Activated CD8-positive, alpha-beta memory T cell treated with anti-CD3 and anti-CD28 coated beads for 4 hours (primary cell): Measurements from ENCODE around the gene TM4SF1.
"Not testable (repeated sequence)": the region's sequence is repeated elsewhere in the genome, so short reads cannot be mapped to it uniquely, and the experiment has no call there.

Experiments
- DNase-seq, 2 donors: peaks; one replicate each; pipeline ENCODE4 v3.0.0-alpha.2; 2020; ENCODE audit warnings: low read depth in 2 of 2

TM4SF1 gene

DNA sequence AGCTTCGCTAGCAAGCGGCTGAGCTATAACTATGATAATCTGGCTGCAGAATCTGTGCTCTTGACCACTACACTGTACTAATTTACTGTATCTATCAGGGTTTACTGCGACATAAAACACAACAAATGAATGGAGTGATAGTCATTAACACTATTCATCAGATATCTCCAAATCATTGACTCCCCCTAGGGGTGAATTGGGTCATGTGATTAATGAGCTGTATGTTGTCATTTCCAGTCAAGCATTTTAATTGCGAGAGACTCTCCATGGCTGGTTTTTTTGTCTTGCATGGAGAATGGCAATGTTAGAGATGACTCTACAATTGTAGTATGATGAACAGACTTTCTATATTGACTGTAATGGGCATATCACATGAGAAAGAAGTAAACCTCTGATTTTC is 33.5 kb downstream of the TM4SF1 start:
- no peak for DNase-seq

DNA sequence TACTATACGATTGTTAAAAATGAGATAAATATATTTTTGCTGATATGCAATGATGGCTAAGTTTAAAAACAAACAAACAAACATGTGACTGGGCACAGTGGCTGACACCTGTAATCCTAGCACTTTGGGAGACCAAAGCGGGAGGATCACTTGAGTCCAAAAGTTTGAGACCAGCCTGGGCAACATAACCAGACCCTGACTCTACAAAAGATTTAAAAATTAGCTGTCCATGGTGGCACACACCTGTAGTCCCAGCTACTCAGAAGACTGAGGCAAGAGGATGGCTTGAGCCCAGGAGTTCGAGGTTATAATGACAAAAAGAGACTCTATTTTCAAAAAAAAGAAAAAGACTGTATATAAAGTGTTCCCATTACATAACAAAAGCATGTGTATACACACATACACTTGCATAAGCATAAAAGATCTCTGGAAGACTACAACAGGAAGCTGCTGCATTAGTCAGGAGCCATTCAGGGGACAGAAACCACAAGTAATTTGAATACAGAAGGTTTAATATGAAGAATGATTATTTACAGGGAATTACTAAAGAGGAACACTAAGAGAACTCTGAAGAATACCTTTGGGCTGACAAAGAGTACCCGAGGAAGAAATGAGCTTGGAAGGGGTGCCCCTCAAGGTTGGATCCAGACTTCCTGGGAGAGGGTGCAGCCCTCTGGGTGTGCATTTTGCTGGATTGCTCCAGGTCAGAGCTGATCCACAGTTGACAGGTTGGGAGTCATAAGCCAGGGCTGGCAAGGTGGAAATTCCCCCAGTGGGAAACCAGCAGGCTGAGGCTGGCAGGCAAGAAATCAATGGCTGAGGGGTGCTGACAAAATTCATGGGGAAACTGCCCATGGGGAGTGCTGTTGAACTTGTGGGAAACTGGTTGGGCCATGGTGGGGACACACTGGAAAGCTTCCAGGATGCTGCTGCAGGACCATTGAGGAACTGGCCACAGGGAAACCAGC is 34.8 kb downstream of the TM4SF1 start:
- no peak for DNase-seq

DNA sequence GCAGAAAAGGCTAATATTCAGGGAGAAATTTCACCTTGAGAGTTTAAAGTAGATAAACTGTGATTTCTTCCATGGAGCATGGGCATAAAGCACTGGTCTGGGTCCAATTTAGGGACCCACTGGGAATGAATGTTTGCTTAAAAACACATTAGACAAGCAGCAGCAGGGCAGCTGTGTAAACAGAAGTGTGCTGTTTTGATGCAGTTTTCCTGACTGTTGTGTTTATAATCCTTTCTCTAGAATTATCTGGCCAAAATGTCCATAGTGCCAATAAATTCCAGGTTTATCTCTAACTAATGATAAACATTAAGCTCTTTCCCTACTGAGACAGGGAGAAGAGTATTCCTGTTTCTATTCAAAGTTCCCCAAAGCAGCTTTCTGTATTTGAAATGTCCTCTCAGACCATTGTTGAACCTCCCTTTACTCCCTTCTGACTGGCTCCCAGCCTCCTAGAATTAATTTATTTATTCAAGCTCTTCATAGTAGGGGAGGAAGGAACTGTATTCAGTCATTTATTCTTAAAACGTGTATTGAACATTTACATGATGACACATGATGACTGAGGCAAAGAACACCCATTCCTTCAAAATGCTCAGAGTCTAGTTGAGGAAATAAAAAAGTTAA is 37.0 kb downstream of the TM4SF1 start:
- no peak for DNase-seq

DNA sequence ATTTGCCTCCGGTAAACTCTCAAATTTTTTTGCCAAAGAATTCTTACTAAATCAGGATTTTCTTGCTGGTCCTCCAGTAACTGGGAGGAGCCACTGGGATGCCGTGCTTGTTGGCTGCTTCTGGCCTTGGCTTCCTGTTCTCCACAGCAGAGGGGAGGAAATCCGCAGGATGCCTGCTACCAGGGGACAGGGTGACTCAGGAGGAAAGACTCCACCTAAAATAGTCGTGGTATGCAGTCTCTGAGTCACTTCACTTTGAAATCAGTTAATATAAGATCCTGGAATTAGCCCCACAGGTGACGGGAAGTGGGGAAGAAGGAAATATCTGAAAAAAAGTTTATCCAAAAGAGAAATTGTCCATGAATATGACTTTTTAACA is 37.5 kb downstream of the TM4SF1 start:
- DNase-seq = no peak

DNA sequence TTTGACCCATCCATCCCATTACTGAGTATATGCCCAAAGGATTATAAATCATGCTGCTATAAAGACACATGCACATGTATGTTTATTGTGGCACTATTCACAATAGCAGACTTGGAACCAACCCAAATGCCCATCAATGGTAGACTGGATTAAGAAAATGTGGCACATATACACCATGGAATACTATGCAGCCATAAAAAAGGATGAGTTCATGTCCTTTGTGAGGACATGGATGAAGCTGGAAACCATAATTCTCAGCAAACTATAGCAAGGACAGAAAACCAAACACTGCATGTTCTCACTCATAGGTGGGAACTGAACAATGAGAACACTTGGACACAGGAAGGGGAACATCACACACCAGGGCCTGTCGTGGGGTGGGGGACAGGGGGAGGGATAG is 40.0 kb downstream of the TM4SF1 start:
- not testable (repeated sequence) for DNase-seq

DNA sequence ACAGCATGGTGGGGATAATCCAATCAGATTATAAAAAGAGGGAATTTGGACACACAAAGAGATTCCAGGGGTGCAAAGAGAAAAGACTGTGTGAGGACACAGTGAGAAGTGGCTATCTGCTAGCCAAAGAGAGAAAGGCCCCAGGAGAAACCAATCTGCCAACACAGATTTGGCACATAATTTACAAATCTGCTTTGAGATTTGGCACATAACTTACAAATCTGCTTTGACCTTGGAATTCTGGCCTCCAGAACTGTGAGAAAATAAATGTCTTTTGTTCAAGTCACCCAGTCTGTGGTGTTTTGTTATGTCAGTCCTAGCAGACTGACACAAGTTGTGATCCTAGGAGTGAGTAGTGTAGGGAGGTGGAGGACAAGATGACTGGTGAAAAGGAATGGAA is 40.5 kb downstream of the TM4SF1 start:
- no peak for DNase-seq

DNA sequence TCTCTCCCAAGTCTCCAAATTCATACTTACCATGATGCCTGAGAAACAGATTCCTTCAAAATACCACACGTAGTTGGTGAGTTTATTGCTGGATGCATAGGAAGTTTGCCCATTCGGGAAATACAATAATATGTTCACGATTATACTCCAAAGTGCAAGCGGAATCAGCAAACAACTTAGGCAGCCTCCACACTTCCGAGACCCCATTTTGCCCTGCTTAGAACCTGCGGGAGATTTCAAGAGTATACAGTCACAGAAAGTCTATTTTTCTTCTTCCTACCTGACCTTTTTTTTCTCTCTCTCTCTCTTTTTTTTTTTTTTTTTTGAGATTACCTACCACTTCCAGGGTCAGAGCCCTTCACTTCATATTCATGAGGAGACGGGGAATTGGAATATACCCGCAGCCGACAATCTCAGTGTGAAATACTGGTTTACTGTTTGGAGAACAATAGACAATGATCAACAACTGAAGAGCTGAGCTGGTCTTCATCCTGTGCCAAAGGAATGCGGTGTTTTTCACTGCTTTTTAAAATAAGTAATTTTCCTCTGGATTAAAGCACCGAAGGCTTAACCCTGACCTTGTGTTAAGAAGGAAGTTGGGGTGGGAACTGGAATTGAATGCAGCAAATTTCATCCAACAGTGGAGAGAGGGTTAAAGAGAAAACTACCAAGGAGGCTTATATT is 44.1 kb downstream of the TM4SF1 start, which contains the start of gene TM4SF18:
Gene TM4SF18, minus strand, starts transcription at position 461 of the 684 bp plus-strand sequence. Its CDS starts 254 bp downstream, at position 207.
- DNase-seq = no peak

DNA sequence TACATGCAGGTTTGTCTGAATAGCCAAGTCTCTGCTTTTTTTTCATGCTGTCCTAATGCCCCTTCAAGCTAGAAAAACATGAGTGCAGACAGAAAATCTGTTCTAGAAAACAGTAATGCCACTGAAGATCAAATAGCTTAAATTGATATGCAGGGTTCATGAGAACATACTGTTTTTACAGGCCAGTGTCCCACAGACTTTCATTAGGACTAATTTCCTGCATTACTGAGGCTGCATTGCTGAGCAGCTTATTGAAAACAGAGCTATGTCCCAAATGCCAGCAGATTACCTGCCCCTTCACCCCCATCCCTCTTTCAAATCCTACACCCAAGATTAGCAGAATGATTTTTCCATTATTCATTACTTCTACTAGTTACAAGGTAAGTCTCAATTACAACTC is 44.7 kb downstream of the TM4SF1 start:
- no peak for DNase-seq

DNA sequence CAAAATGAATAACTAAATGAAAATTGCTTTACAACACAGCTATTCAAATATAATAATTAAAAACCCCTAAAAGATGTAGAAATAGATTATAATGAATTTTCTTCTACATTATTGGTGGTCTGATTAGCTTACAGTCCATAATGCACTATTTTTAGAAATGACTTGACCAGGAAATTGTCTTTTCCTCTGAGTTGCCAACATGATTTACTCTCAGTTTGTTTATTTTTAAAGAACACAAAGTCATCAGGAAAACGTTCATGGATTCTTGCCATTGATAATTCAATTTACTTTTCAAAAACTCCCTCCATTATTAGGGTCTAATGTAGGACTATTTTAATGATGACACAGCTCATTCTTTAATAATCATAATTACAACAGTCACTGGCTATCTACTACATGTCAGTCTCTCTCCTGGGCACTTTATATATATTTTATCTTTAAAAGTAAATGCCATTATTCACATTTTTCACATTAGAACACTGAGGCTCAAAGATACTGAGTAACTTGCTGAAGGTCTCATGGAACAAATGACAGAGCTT is 45.2 kb downstream of the TM4SF1 start:
- DNase-seq = no peak

DNA sequence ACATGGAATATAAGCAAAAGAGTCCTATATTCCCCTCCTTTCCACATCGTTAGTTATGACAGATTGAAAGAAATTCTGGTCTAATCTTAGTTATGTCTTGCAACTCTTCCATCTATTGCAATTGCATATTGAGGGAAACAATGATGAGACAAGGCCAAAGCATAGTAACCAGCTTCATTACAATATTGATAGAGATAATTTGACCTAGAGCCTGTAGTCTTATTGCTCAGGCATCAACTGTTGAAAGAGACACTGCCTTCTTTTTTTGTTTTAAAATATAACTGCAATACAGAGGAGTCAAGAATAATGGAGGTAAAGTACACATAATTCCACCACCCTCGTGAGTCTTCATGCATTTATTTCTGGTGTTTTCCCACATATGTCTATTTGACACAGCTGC is 46.1 kb downstream of the TM4SF1 start:
- no peak for DNase-seq

DNA sequence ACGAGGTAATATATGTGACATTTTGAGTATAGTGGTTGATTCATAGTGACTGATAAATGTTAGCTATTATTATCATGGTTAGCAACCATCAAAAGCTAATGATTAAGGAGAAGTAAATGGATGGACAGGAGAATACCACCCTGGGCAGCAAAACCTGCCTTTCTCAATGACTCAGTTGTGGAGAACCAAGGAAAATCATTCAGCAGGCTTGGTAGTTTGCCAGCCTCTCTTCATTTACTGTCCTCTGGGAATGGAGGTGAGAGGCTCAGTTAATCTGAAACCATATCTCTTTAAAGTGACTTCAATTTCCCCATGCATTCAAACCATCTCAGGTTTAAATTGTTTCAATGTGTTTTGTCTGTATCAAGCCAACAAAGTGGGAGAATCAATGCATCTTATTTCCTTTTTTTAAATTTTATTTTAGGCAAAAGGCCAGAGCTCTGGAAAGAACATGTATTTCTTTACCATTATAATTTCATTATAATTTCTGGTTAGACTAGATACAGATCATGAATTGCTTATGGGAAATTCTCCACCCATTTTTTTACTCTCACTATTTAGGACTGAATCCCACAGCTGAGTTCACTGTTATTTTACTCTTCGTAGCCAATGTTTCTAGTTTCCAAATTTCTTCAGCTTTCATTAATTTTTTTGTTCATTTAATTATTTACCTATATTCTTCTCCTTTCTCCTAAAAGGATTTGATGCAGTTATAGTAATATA is 46.7 kb downstream of the TM4SF1 start:
- DNase-seq = no peak

DNA sequence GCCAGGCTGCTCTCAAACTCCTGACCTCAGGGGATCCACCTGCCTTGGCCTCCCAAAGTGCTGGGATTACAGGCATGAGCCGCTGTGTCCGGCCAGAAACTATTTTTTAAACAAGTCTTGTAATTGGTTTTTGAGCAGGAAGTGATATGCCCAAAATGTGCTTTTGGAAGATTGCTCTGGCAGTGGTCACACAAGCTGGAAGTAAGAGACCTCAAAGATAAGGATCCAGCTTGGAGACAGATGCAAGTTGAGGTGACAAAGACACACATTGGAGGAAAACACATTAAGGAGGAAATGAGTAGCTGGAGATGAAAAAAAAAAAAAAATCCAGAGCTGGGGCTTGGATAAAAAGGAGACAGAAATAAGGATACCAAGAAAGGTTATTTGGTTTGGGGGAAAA is 50.3 kb downstream of the TM4SF1 start:
- no peak for DNase-seq

DNA sequence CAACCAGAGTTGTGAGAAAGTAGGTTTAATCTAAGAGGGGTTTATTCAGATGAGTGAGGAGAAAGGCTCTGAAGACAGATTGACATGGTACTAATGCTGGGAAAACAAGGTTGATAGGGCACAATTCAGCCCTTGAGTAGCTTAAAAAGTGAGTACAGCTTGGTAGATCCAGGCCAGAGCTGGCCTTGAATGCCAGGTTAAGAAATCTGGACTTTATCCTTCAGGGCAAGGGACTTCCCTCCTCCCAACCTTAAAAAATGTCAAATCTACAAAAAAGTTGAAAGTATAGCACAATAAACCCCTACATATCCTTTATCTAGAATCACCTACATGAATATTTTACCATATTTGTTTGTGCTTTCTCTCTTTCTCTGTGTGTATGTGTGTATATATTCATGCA is 51.9 kb downstream of the TM4SF1 start:
- no peak for DNase-seq

DNA sequence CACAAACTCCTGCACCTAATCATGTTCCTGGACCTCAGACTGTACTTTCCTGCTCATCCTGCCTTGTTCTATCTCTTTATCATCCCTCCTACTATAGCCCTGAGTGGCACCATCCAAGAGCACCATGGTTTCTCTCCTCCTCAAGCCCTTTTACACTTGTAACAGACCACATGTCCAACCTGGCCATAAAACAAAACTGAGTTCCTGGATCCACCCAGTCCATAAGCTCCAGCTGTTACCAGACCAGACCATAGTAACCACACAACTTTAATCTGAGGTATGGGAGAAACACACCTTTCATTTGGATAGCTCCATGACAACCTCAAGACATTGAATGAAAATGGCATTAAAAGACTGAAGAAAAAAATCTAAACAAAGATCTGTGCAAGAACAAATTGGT is 53.1 kb downstream of the TM4SF1 start:
- DNase-seq = no peak

DNA sequence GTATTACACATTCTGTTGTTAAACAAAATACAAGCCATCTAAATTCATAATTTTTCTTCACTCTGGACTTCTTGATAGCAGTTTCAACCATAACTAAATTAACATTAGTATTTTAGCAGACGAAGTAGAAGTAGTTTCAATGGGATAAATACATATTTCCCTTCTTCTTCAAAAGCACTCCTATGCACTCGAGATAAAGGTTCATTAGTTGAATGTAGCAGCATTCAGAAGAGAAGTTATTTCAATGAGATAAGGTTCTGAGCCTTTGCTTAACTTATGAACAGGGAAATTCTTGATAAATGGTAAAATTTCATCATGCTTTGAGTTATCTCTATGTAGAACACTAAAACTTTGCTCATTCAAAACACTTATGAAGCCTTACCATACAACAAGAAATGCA is 55.8 kb downstream of the TM4SF1 start:
- no peak for DNase-seq

DNA sequence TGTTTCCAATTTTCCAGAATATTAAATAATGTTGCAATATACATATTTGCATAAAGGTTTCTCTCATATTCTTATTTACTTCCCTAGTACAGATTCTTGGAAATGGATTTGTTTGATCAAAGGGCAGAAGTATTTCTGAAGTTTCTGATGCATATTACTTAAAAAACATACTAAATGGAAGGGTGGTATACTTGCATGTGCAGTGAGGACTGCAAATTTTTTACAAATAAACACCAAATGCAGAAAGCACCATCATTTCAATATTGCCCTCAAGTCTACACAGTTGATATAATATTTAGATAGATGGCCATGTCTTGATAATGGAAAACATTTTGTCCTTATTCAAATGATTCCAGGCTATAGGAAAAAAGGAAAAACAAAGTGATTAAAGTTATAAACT is 56.3 kb downstream of the TM4SF1 start:
- DNase-seq = no peak

DNA sequence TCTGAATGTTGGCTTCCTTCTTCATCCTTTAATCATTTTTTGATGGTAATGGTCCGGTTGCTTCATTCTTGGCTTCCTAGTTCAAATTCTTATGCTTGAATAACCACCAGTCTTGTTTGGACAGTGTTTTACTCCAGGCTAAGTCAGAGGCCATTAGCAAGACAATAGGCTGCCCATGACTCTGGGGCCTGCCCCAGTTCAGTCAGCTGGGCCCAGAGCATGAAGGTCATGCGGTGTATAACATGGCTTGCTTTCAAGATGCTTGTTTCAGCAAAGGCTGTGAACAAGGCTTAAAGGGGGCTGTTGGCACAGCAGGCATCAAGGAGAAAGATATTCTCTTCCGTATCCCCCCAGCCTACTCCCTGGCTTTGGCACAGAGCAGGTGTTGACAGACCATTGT is 57.7 kb downstream of the TM4SF1 start:
- no peak for DNase-seq
